GM12874 (cell line): ENCODE results near the gene KMT5C.

ENCODE experiments used
- CTCF ChIP-seq: IDR thresholded peaks from 2 replicates; pipeline ENCODE4 v1.5.1; 2011; ENCODE audit warnings: low read depth, mild to moderate bottlenecking, control low read depth, low read length, moderate library complexity; ENCODE audit not compliant: insufficient read depth

KMT5C gene

GRCh38 chr19:55345101-55345817 is 5.6 kb downstream of the KMT5C start:
- no peak for TF ChIP-seq CTCF

GRCh38 chr19:55345818-55346724 is 6.4 kb downstream of the KMT5C start:
- TF ChIP-seq CTCF, result no peak

- no peak for TF ChIP-seq CTCF
Measured at GRCh38 chr19:55346725-55347441, 7.2 kb downstream of the KMT5C start.

GRCh38 chr19:55347442-55348009 is 7.8 kb downstream of the KMT5C start:
- TF ChIP-seq CTCF, result no peak

GRCh38 chr19:55348317-55349034 is 8.8 kb downstream of the KMT5C start:
- TF ChIP-seq CTCF, result no peak

GRCh38 chr19:55350620-55351315 is 11.1 kb downstream of the KMT5C start:
- TF ChIP-seq CTCF, result no peak
